Endothelial cell of hepatic sinusoid (primary cell): ENCODE measurements around the gene ABCC3.
"Not testable (repeated sequence)": the region's sequence is repeated elsewhere in the genome, so short reads cannot be mapped to it uniquely, and the experiment has no call there.

ENCODE experiments used
- in situ Hi-C: cut with HindIII; loops from 2 replicates; pipeline ENCODE4 v1.10.0; 2017; ENCODE audit warnings: low sequenced_read_pairs

Gene ABCC3

GRCh38 chr17:50663812-50664374 is 29.2 kb downstream of the ABCC3 start:
- in situ Hi-C loops = no loop called here

- in situ Hi-C loops = no loop called here
Measured at GRCh38 chr17:50664788-50665458, 30.2 kb downstream of the ABCC3 start.

- in situ Hi-C loops = no loop called here
Measured at GRCh38 chr17:50665838-50666237, 31.2 kb downstream of the ABCC3 start.

GRCh38 chr17:50666316-50666715 is 31.6 kb downstream of the ABCC3 start:
- in situ Hi-C loops = no loop called here

GRCh38 chr17:50667259-50668024 is 32.8 kb downstream of the ABCC3 start:
- in situ Hi-C loops = no loop called here

- in situ Hi-C loops = no loop called here
Measured at GRCh38 chr17:50668025-50668837, 33.5 kb downstream of the ABCC3 start.

- in situ Hi-C loops = no loop called here
Measured at GRCh38 chr17:50668838-50669581, 34.3 kb downstream of the ABCC3 start.

- in situ Hi-C loops = no loop called here
Measured at GRCh38 chr17:50672071-50672470, 37.4 kb downstream of the ABCC3 start.

GRCh38 chr17:50672831-50673551 is 38.3 kb downstream of the ABCC3 start:
- in situ Hi-C loops = no loop called here

- in situ Hi-C loops = no loop called here
Measured at GRCh38 chr17:50675190-50675589, 40.5 kb downstream of the ABCC3 start.

- in situ Hi-C loops = no loop called here
Measured at GRCh38 chr17:50675627-50676026, 40.9 kb downstream of the ABCC3 start.

GRCh38 chr17:50676065-50676975 is 41.6 kb downstream of the ABCC3 start:
- in situ Hi-C loops = no loop called here

GRCh38 chr17:50677851-50678375 is 43.2 kb downstream of the ABCC3 start:
- in situ Hi-C loops = no loop called here

- in situ Hi-C loops = no loop called here
Measured at GRCh38 chr17:50679008-50679544, 44.4 kb downstream of the ABCC3 start.

- in situ Hi-C loops = no loop called here
Measured at GRCh38 chr17:50680126-50680525, 45.4 kb downstream of the ABCC3 start.

- in situ Hi-C loops = not testable (repeated sequence)
Measured at GRCh38 chr17:50680543-50681262, 46.0 kb downstream of the ABCC3 start.

- in situ Hi-C loops = no loop called here
Measured at GRCh38 chr17:50681263-50682200, 46.9 kb downstream of the ABCC3 start.
